Hepatocyte (in vitro differentiated cells): Measurements from ENCODE around the gene COG6. TPM values are rescaled to one million over a fixed set of nuclear protein-coding genes. Genes with fewer than 3 reads are reported as not detected.

Experiments used
- DNase-seq: peaks from one replicate; pipeline ENCODE4 v3.0.0-alpha.2; 2016; ENCODE audit warnings: low spot score
- H2AFZ ChIP-seq: fragments of 200-600 bp; sonication (generic); 2 replicates; pipeline ENCODE4 v1.6.0; 2016; ENCODE audit warnings: antibody characterized with exemption, mild to moderate bottlenecking
- H3K27ac ChIP-seq: fragments of 200-600 bp; sonication (generic); 2 replicates; pipeline ENCODE4 v1.5.1; 2016; ENCODE audit warnings: mild to moderate bottlenecking
- H3K27me3 ChIP-seq: fragments of 200-600 bp; sonication (generic); 2 replicates; pipeline ENCODE4 v1.6.1; 2016
- H3K36me3 ChIP-seq: fragments of 200-600 bp; sonication (generic); replicated peaks from 2 replicates; pipeline ENCODE4 v1.5.1; 2016; ENCODE audit warnings: low read depth; ENCODE audit not compliant: insufficient read depth
- H3K4me1 ChIP-seq: fragments of 200-600 bp; sonication (generic); 2 replicates; pipeline ENCODE4 v1.5.1; 2016; ENCODE audit warnings: mild to moderate bottlenecking, moderate library complexity; ENCODE audit not compliant: insufficient read depth
- H3K4me2 ChIP-seq: fragments of 200-600 bp; sonication (generic); 2 replicates; pipeline ENCODE4 v1.6.0; 2016
- H3K4me3 ChIP-seq: fragments of 200-600 bp; sonication (generic); 2 replicates; pipeline ENCODE4 v1.5.1; 2016; ENCODE audit warnings: mild to moderate bottlenecking
- H3K79me2 ChIP-seq: fragments of 200-600 bp; sonication (generic); 2 replicates; pipeline ENCODE4 v1.6.0; 2017; ENCODE audit warnings: mild to moderate bottlenecking
- H3K9me2 ChIP-seq: fragments of 200-600 bp; sonication (generic); replicated peaks from 2 replicates; pipeline ENCODE4 v1.6.0; 2017; ENCODE audit warnings: mild to moderate bottlenecking; ENCODE audit not compliant: insufficient read depth
- H3K9me3 ChIP-seq: fragments of 200-600 bp; sonication (generic); 2 replicates; pipeline ENCODE4 v1.5.1; 2016; ENCODE audit warnings: low read depth, mild to moderate bottlenecking
- H4K20me1 ChIP-seq: fragments of 200-600 bp; sonication (generic); 2 replicates; pipeline ENCODE4 v1.6.0; 2016; ENCODE audit warnings: mild to moderate bottlenecking; ENCODE audit not compliant: insufficient read depth, poor library complexity, severe bottlenecking
- EZH2 ChIP-seq: fragments of 200-600 bp; sonication (generic); IDR thresholded peaks from 2 replicates; pipeline ENCODE4 v1.6.1; 2016; ENCODE audit warnings: antibody characterized with exemption, mild to moderate bottlenecking, borderline replicate concordance
- EZH2phosphoT487 ChIP-seq: fragments of 200-600 bp; sonication (generic); IDR thresholded peaks from one replicate; pipeline ENCODE4 v1.6.1; 2018; ENCODE audit warnings: antibody characterized with exemption, mild to moderate bottlenecking, low read depth, moderate library complexity; ENCODE audit not compliant: unreplicated experiment, severe bottlenecking
- WGBS: methylation state at CpG from one replicate; pipeline ENCODE4 v1.1.6; 2016; ENCODE audit warnings: low lambda C conversion rate; ENCODE audit errors: missing lambda C conversion rate; 5-methylcytosine and 5-hydroxymethylcytosine counted together
- polyA plus RNA-seq: library from polyadenylated mRNA; unstranded; fragments of >200 nt; fragmentation: Nextera tagmentation; extraction: Ambion mirVana; gene quantifications from 2 replicates; pipeline ENCODE4 v1.2.1, GENCODE V29; 2016
- total RNA-seq: library from RNA; depleted of rRNA; stranded (reverse); fragments of >200 nt; gene quantifications from 2 replicates; pipeline ENCODE4 v1.2.3, GENCODE V29; 2014
- TF ChIP-seq, protein P1 (sequence below): fragments of 200-600 bp; sonication (generic); IDR thresholded peaks from 2 replicates; pipeline ENCODE4 v1.5.1; 2016; ENCODE audit warnings: antibody characterized with exemption, mild to moderate bottlenecking; ENCODE audit not compliant: poor library complexity

COG6 gene
- total and polyA plus RNA-seq, 2 experiments from 2014 or later: 25.3 to 37.3 TPM

DNA sequence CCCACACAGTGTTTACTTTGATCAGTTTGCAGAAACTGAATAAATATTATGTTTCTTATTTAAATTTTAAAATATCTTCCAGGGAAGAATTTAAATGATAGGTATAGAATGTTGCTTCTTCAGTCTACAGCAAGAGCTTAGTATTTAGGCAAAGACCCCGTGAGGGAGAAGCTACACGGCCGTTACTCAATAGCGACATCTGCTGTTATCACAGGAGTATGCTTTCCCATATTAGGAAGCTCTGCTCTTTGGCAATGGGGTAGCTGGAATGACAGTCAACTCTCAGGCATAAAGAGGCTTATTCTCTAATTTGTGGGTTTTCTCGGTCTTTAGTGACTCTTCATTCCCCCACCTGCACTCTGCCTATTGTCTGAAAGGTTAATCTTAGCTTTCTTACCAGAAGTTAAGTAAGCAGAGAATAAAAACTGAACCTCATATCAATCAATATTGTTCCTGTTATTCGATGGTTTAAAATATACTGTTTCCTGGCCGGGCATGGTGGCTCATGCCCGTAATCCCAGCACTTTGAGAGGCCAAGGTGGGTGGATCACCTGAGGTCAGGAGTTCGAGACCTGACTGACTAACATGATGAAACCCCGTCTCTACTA lies 39.3 kb upstream of the COG6 start:
- H3K9me3 ChIP-seq: no peaks in the 10 kb centered on the region
- no peaks in the 10 kb centered on the region for H4K20me1 ChIP-seq
- H3K9me2 ChIP-seq: no peaks in the 10 kb centered on the region
- H3K36me3 ChIP-seq: no peaks in the 10 kb centered on the region
- DNase-seq: peak; percentile 87
- no peaks in the 10 kb centered on the region for H3K4me1 ChIP-seq
- no peaks in the 10 kb centered on the region for H3K79me2 ChIP-seq
- TF ChIP-seq EZH2phosphoT487: no peak
- TF ChIP-seq, protein P1, sequence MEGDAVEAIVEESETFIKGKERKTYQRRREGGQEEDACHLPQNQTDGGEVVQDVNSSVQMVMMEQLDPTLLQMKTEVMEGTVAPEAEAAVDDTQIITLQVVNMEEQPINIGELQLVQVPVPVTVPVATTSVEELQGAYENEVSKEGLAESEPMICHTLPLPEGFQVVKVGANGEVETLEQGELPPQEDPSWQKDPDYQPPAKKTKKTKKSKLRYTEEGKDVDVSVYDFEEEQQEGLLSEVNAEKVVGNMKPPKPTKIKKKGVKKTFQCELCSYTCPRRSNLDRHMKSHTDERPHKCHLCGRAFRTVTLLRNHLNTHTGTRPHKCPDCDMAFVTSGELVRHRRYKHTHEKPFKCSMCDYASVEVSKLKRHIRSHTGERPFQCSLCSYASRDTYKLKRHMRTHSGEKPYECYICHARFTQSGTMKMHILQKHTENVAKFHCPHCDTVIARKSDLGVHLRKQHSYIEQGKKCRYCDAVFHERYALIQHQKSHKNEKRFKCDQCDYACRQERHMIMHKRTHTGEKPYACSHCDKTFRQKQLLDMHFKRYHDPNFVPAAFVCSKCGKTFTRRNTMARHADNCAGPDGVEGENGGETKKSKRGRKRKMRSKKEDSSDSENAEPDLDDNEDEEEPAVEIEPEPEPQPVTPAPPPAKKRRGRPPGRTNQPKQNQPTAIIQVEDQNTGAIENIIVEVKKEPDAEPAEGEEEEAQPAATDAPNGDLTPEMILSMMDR: peak; percentile 86
- WGBS: 43% methylated on average over 10 of the region's 10 CpGs
- H3K4me3 ChIP-seq: no peak overlapping the region
- H3K4me2 ChIP-seq: no peak overlapping the region
- H3K27me3 ChIP-seq: no peaks in the 10 kb centered on the region
- H2AFZ ChIP-seq: no peak overlapping the region
- no peak overlapping the region for H3K27ac ChIP-seq

DNA sequence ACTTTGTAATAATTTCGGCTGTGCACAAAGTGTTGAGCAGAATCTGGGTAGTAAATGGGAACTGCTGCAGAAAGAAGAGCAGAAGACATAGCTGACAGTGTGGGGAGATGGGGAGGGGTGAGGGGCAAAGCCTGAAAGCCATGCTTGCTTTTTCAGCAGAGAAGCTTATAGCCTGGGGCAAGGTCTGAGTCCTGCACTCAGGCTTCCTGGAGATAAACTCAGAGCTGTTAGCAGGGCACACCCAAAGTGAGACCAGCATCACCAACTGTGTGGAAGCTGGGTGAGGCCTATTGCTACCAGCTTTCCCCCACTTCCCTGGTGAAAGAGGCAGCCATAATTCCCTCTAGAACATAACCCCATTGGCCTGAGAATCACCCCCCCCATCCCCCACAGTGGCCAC lies 36.9 kb upstream of the COG6 start:
- Histone ChIP-seq H3K9me2 (no peaks in the 10 kb centered on the region), H3K9me3 (no peaks in the 10 kb centered on the region), H3K27ac (no peak overlapping the region), H3K27me3 (no peaks in the 10 kb centered on the region), H3K4me3 (no peak overlapping the region), H2AFZ (no peak overlapping the region), H3K4me1 (no peaks in the 10 kb centered on the region), H4K20me1 (no peaks in the 10 kb centered on the region), H3K79me2 (no peaks in the 10 kb centered on the region), H3K36me3 (no peaks in the 10 kb centered on the region), H3K4me2 (no peak overlapping the region)
- WGBS: 55% methylated on average over 1 of the region's 1 CpG
- TF ChIP-seq EZH2phosphoT487 (no peak), EZH2 (no peak)
- TF ChIP-seq, protein P1: no peak
- DNase-seq: no peak

DNA sequence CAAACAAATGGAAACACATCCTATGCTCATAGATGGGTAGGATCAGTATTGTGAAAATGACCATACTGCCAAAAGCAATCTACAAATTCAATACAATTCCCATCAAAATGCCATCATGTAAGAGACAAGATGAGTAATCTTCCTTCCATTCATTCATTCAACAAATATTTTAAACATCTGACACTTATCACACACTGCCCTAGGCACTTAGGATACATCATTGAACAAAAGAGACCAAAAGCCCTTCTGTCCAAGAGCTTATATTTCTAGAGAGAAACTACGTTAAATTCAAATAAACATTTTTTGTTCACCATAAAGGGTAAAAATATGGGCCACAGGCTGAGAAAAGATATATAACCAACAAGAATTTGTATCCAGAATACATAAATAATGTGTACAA lies 32.0 kb upstream of the COG6 start:
- H3K27ac ChIP-seq: no peak overlapping the region
- 83% methylated on average over 1 of the region's 1 CpG for WGBS

More for the DNA sequence above, 32.0 kb upstream of the COG6 start:
- DNase-seq: no peak
- TF ChIP-seq, protein P1: no peak
- TF ChIP-seq EZH2: no peak
- no peak for TF ChIP-seq EZH2phosphoT487
- no peak overlapping the region for H3K4me3 ChIP-seq
- H3K4me2 ChIP-seq: no peak overlapping the region
- no peaks in the 10 kb centered on the region for H3K36me3 ChIP-seq
- no peaks in the 10 kb centered on the region for H4K20me1 ChIP-seq
- H3K9me2 ChIP-seq: no peaks in the 10 kb centered on the region
- no peak overlapping the region for H2AFZ ChIP-seq
- H3K79me2 ChIP-seq: no peaks in the 10 kb centered on the region
- H3K9me3 ChIP-seq: no peaks in the 10 kb centered on the region
- H3K4me1 ChIP-seq: no peaks in the 10 kb centered on the region
- no peaks in the 10 kb centered on the region for H3K27me3 ChIP-seq
